H1 (cell line): Measurements from ENCODE around the gene SLIT3. TPM values are rescaled to one million over a fixed set of nuclear protein-coding genes. Genes with fewer than 3 reads are reported as not detected.

Source experiments
- CTCF ChIA-PET: fragments of 300-600 bp; sonication (Branson Sonifier 250); formaldehyde crosslinking; loops from one replicate; lab custom pipeline; 2021; ENCODE audit not compliant: partially characterized antibody; lab: Charles Lee
- POLR2A ChIA-PET: fragments of 300-600 bp; sonication (Branson Sonifier 250); formaldehyde crosslinking; loops from one replicate; lab custom pipeline; 2021; ENCODE audit warnings: inconsistent platforms; ENCODE audit not compliant: partially characterized antibody; lab: Charles Lee
- DNase-seq, 2 experiments: peaks; one replicate each; pipeline versions ENCODE4 v3.0.0 to v3.0.0-alpha.2; 2010 to 2022; ENCODE audit warnings: low spot score in 2 of 2, low read depth in 1 of 2, mixed read lengths in 1 of 2
- FAIRE-seq: peaks from 2 replicates; lab custom pipeline; 2011; peaks lifted over from hg19 to GRCh38; lab: Jason Lieb, UNC
- H2AFZ ChIP-seq: 2 replicates; pipeline ENCODE4 v1.8.1; 2012; ENCODE audit warnings: low read length, inconsistent platforms
- H2AK5ac ChIP-seq: 2 replicates; pipeline ENCODE4 v1.6.1; 2013; ENCODE audit warnings: low read depth, low read length
- H2BK120ac ChIP-seq: replicated peaks from 2 replicates; pipeline ENCODE3; 2013; ENCODE audit warnings: low read depth, low read length, inconsistent platforms
- H2BK12ac ChIP-seq: 2 replicates; pipeline ENCODE4 v1.6.1; 2013; ENCODE audit warnings: low read depth, low read length
- H2BK15ac ChIP-seq: 2 replicates; pipeline ENCODE4 v1.6.1; 2013; ENCODE audit warnings: low read length
- H2BK20ac ChIP-seq: 2 replicates; pipeline ENCODE4 v1.6.1; 2013; ENCODE audit warnings: low read length
- H2BK5ac ChIP-seq: 2 replicates; pipeline ENCODE4 v1.6.1; 2013; ENCODE audit warnings: low read depth, low read length
- H3K14ac ChIP-seq: 2 replicates; pipeline ENCODE4 v1.6.1; 2013; ENCODE audit warnings: inconsistent platforms; ENCODE audit not compliant: insufficient read length
- H3K18ac ChIP-seq: 2 replicates; pipeline ENCODE4 v1.6.1; 2013; ENCODE audit warnings: low read length; ENCODE audit errors: extremely low read depth
- H3K23ac ChIP-seq: 2 replicates; pipeline ENCODE4 v1.6.1; 2013; ENCODE audit warnings: inconsistent platforms; ENCODE audit not compliant: insufficient read length
- H3K23me2 ChIP-seq: 2 replicates; pipeline ENCODE4 v1.6.1; 2013; ENCODE audit warnings: low read depth, low read length
- H3K27ac ChIP-seq: 2 replicates; pipeline ENCODE4 v1.6.1; 2011; ENCODE audit warnings: low read depth, low read length, inconsistent platforms
- H3K27me3 ChIP-seq, 4 experiments: replicated peaks in 1 of 4; 1 replicate in 1 of 4; 2 replicates in 3 of 4; pipeline versions ENCODE4 v1.6.1 to v1.8.1; 2011 to 2013; ENCODE audit warnings: low read length in 3 of 4, mild to moderate bottlenecking in 3 of 4, inconsistent platforms in 2 of 4, mixed read lengths in 2 of 4, moderate library complexity in 1 of 4; ENCODE audit not compliant: control insufficient read depth in 3 of 4, insufficient read depth in 3 of 4; ENCODE audit errors: extremely low read depth in 1 of 4
- H3K36me3 ChIP-seq, 4 experiments: 2 replicates each; pipeline versions ENCODE4 v1.6.1 to v1.8.1; 2011 to 2013; ENCODE audit warnings: mild to moderate bottlenecking in 4 of 4, low read length in 3 of 4, moderate library complexity in 2 of 4, control low read depth in 1 of 4, inconsistent platforms in 1 of 4; ENCODE audit not compliant: insufficient read depth in 4 of 4, control insufficient read depth in 2 of 4
- H3K4ac ChIP-seq: replicated peaks from 2 replicates; pipeline ENCODE3; 2013; ENCODE audit warnings: low read length, low read depth, mixed read lengths, inconsistent platforms; ENCODE audit not compliant: insufficient read length
- H3K4me1 ChIP-seq, 4 experiments: replicated peaks in 1 of 4; 1 replicate in 1 of 4; 2 replicates in 3 of 4; pipeline versions ENCODE4 v1.6.1 to v1.8.1; 2011 to 2013; ENCODE audit warnings: low read length in 3 of 4, inconsistent platforms in 2 of 4, mixed read lengths in 1 of 4; ENCODE audit not compliant: insufficient read depth in 4 of 4, control insufficient read depth in 3 of 4
- H3K4me2 ChIP-seq, 2 experiments: 2 replicates each; pipeline versions ENCODE4 v1.6.1 to v1.8.1; 2011 to 2013; ENCODE audit warnings: low read depth in 2 of 2, low read length in 2 of 2, control low read depth in 1 of 2, inconsistent platforms in 1 of 2, mild to moderate bottlenecking in 1 of 2; ENCODE audit not compliant: insufficient read depth in 1 of 2
- H3K4me3 ChIP-seq, 4 experiments: fragments of 200-600, 300-600 bp in 1 of 4; sonication (generic), shearing (Covaris generic), sonication (Bioruptor Twin) in 1 of 4; 2 replicates each; pipeline versions ENCODE4 v1.5.1 to v1.8.1; 2011 to 2016; ENCODE audit warnings: low read length in 4 of 4, low read depth in 3 of 4, control low read depth in 2 of 4, inconsistent platforms in 2 of 4, mild to moderate bottlenecking in 2 of 4, mixed read lengths in 1 of 4, moderate library complexity in 1 of 4; ENCODE audit not compliant: insufficient read depth in 2 of 4; ENCODE audit errors: extremely low read depth in 1 of 4
- H3K56ac ChIP-seq: replicated peaks from 2 replicates; pipeline ENCODE3; 2013; ENCODE audit warnings: low read depth, mild to moderate bottlenecking, mixed read lengths, low read length, inconsistent platforms; ENCODE audit not compliant: insufficient read length
- H3K79me1 ChIP-seq: 2 replicates; pipeline ENCODE4 v1.6.1; 2013; ENCODE audit warnings: low read depth, low read length, control low read depth
- H3K79me2 ChIP-seq, 2 experiments: 2 replicates each; pipeline versions ENCODE4 v1.6.1 to v1.8.1; 2012 to 2013; ENCODE audit warnings: low read length in 2 of 2, mild to moderate bottlenecking in 2 of 2, inconsistent platforms in 1 of 2; ENCODE audit not compliant: insufficient read depth in 2 of 2, control insufficient read depth in 1 of 2
- H3K9ac ChIP-seq, 4 experiments: replicated peaks in 1 of 4; 1 replicate in 1 of 4; 2 replicates in 3 of 4; pipeline versions ENCODE4 v1.6.1 to v1.8.1; 2011 to 2013; ENCODE audit warnings: low read depth in 3 of 4, low read length in 3 of 4, control low read depth in 2 of 4, mild to moderate bottlenecking in 2 of 4, moderate library complexity in 2 of 4, inconsistent platforms in 1 of 4; ENCODE audit errors: extremely low read depth in 1 of 4
- H3K9me3 ChIP-seq, 2 experiments: 2 replicates each; pipeline versions ENCODE4 v1.6.1 to v1.8.1; 2012 to 2013; ENCODE audit warnings: mild to moderate bottlenecking in 2 of 2, moderate library complexity in 2 of 2, control low read depth in 1 of 2, inconsistent platforms in 1 of 2, low read depth in 1 of 2, low read length in 1 of 2, mixed read lengths in 1 of 2; ENCODE audit not compliant: insufficient read depth in 2 of 2
- H4K20me1 ChIP-seq, 2 experiments: replicated peaks in 1 of 2; 2 replicates each; pipeline versions ENCODE3 to v1.8.1; 2011 to 2013; ENCODE audit warnings: inconsistent platforms in 2 of 2, low read length in 2 of 2, mild to moderate bottlenecking in 1 of 2; ENCODE audit not compliant: insufficient read depth in 2 of 2, control insufficient read depth in 1 of 2
- H4K5ac ChIP-seq: 2 replicates; pipeline ENCODE4 v1.6.1; 2013; ENCODE audit warnings: low read length, low read depth, mixed read lengths, inconsistent platforms; ENCODE audit not compliant: insufficient read length
- H4K8ac ChIP-seq: 2 replicates; pipeline ENCODE4 v1.8.0; 2013; ENCODE audit warnings: mild to moderate bottlenecking, moderate library complexity, low read length, inconsistent platforms; ENCODE audit not compliant: insufficient read depth; ENCODE audit errors: extremely low read depth
- H4K91ac ChIP-seq: replicated peaks from 2 replicates; pipeline ENCODE3; 2013; ENCODE audit warnings: low read length, mixed read lengths, inconsistent platforms; ENCODE audit not compliant: insufficient read length
- EZH2 ChIP-seq: fragments of 200-600 bp; sonication (generic); IDR thresholded peaks from 2 replicates; pipeline ENCODE4 v1.7.1; 2012; ENCODE audit warnings: low read depth, mild to moderate bottlenecking, moderate library complexity, low read length, inconsistent platforms; ENCODE audit not compliant: severe bottlenecking
- KDM4A ChIP-seq: IDR thresholded peaks from one replicate; pipeline ENCODE4 v1.7.1; 2012; ENCODE audit warnings: low read depth, mild to moderate bottlenecking, moderate library complexity, low read length, inconsistent platforms; ENCODE audit not compliant: severe bottlenecking
- NANOG ChIP-seq: IDR thresholded peaks from 2 replicates; pipeline ENCODE4 v1.6.1; 2011; ENCODE audit warnings: low read length, low read depth, mild to moderate bottlenecking, inconsistent platforms; ENCODE audit not compliant: insufficient read depth, poor library complexity, severe bottlenecking
- NRF1 ChIP-seq: IDR thresholded peaks from 2 replicates; pipeline ENCODE4 v1.6.1; 2011; ENCODE audit warnings: mild to moderate bottlenecking, low read depth, low read length, improper control_type of control experiment
- POU5F1 ChIP-seq: IDR thresholded peaks from 2 replicates; pipeline ENCODE4 v1.6.1; 2011; ENCODE audit warnings: low read depth, mild to moderate bottlenecking, low read length, moderate library complexity
- RAD21 ChIP-seq, 2 experiments: IDR thresholded peaks in 1 of 2; conservative IDR thresholded peaks in 1 of 2; 2 replicates each; pipeline ENCODE4 v1.6.1; 2011; ENCODE audit warnings: low read depth in 2 of 2, low read length in 2 of 2, improper control_type of control experiment in 1 of 2, inconsistent platforms in 1 of 2, mild to moderate bottlenecking in 1 of 2, moderate library complexity in 1 of 2
- SIRT6 ChIP-seq: IDR thresholded peaks from one replicate; pipeline ENCODE4 v1.7.1; 2012; ENCODE audit warnings: low read length, inconsistent platforms
- SP2 ChIP-seq: IDR thresholded peaks from 2 replicates; pipeline ENCODE4 v1.6.1; 2012; ENCODE audit warnings: mild to moderate bottlenecking, low read length, inconsistent platforms
- SRF ChIP-seq: IDR thresholded peaks from 2 replicates; pipeline ENCODE4 v1.6.1; 2011; ENCODE audit warnings: mild to moderate bottlenecking, low read depth, low read length, moderate library complexity
- TEAD4 ChIP-seq: IDR thresholded peaks from 2 replicates; pipeline ENCODE4 v1.6.1; 2012; ENCODE audit warnings: low read depth, low read length, inconsistent platforms, mixed read lengths
- YY1 ChIP-seq: IDR thresholded peaks from 2 replicates; pipeline ENCODE4 v1.6.1; 2011; ENCODE audit warnings: low read depth, mild to moderate bottlenecking, low read length
- WGBS, 2 experiments: shearing (Covaris generic) in 1 of 2; methylation state at CpG; one replicate each; pipeline versions ENCODE4 v1.1.6 to v1.1.7; 2013 to 2015; ENCODE audit warnings: low lambda C conversion rate in 2 of 2, mixed read lengths in 2 of 2, inconsistent platforms in 1 of 2, low coverage in 1 of 2, missing lambda C conversion rate in 1 of 2; ENCODE audit not compliant: insufficient replicate concordance in 2 of 2, insufficient coverage in 1 of 2, insufficient read length in 1 of 2; ENCODE audit errors: extremely low coverage in 1 of 2, missing lambda C conversion rate in 1 of 2; 5-methylcytosine and 5-hydroxymethylcytosine counted together
- polyA plus RNA-seq, 7 experiments: library from polyadenylated mRNA; depleted of rRNA in 3 of 7; stranded (reverse) in 5 of 7; unstranded in 2 of 7; fragments of >200 nt in 5 of 7; fragments of 200-250 nt in 2 of 7; gene quantifications; 1 replicate in 5 of 7; 2 replicates in 1 of 7; 4 replicates in 1 of 7; pipeline versions ENCODE4 v1.2.1 to v1.2.3, GENCODE V29; 2011 to 2013; ENCODE audit warnings: missing spikeins in 2 of 7, mixed read lengths in 2 of 7
- total RNA-seq: library from RNA; stranded (reverse); fragmentation: NEBNext Ultra II Directional; extraction: Animal tissue kit (Norgen Biotek cat#: 25700); gene quantifications from 2 replicates; pipeline ENCODE4 v1.2.1, GENCODE V29; 2021
- TF ChIP-seq, protein P1 (sequence below): IDR thresholded peaks from 2 replicates; pipeline ENCODE4 v1.6.1; 2011; ENCODE audit warnings: low read depth, mild to moderate bottlenecking, low read length; ENCODE audit not compliant: insufficient read depth

Gene SLIT3
- total and polyA plus RNA-seq, 2 of the 8 experiments (the other 6 are each of a cell fraction or from before 2014, with no cell fraction given) = 1.1 to 1.2 TPM

DNA sequence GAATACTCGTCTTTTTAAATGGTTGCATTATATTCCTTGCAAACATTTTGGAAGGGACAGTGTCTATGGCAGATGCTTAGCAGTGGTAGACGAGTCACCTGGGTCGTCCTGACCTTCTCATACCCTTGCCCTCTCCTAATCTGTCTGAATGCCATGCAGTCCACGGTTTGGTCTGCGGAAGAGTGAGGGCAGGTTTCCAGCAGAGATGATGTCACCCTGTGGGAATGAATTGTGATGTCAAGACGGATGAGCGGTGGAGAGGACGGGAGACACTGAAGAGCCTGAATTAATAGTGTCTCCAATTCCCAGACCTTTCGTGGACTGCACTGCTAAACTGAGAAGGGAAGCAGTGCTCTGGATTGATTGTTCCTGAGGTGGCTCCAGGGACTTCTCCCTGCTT, 392.7 kb downstream of the SLIT3 start:
- ChIA-PET POLR2A (no interaction called here), CTCF (interaction anchor here (1.7 kb wide), 1 partner anchor 39 kb away, joined by 5 read pairs; no protein-coding TSS in a partner anchor)
- Histone ChIP-seq H3K9me3 (no peaks in the 10 kb centered on the region), H4K8ac (no peak overlapping the region), H3K4me3 (no peak overlapping the region), H3K56ac (no peak overlapping the region), H2BK5ac (no peak overlapping the region), H2AFZ (no peak overlapping the region), H3K79me1 (no peaks in the 10 kb centered on the region), H3K27ac (no peak overlapping the region), H4K5ac (no peak overlapping the region), H3K27me3 (no peaks in the 10 kb centered on the region; a peak in 1 of 7 replicates), H3K23me2 (no peaks in the 10 kb centered on the region), H3K14ac (no peak overlapping the region), H3K36me3 (no peaks in the 10 kb centered on the region), H2BK12ac (no peak overlapping the region), H3K4ac (no peak overlapping the region), H2BK120ac (no peak overlapping the region), H3K23ac (no peak overlapping the region), H3K9ac (no peak overlapping the region), H3K4me2 (no peak overlapping the region), H2BK20ac (no peak overlapping the region), H2BK15ac (no peak overlapping the region), H4K91ac (no peak overlapping the region), H4K20me1 (no peaks in the 10 kb centered on the region), H3K79me2 (no peaks in the 10 kb centered on the region), H3K4me1 (no peaks in the 10 kb centered on the region), H2AK5ac (no peak overlapping the region), H3K18ac (no peak overlapping the region)
- FAIRE-seq (no peak), DNase-seq (no peak)
- 83% methylated on average over 9 of the region's 9 CpGs; no CpG with 5 or more reads in 1 of the 2 experiments for WGBS, 2 experiments
- no peak for TF ChIP-seq NRF1
- TF ChIP-seq YY1 = no peak
- no peak for TF ChIP-seq TEAD4
- no peak for TF ChIP-seq RAD21 (IDR thresholded peaks at IDR 0.05 in 1 of 2, conservative IDR thresholded peaks at IDR 0.05 in 1 of 2; ENCODE audit: low read depth in 2 of 2, low read length in 2 of 2)
- TF ChIP-seq KDM4A = no peak
- no peak for TF ChIP-seq SRF
- TF ChIP-seq POU5F1 = no peak
- TF ChIP-seq SIRT6 = no peak
- no peak for TF ChIP-seq NANOG
- no peak for TF ChIP-seq EZH2
- TF ChIP-seq, protein P1, sequence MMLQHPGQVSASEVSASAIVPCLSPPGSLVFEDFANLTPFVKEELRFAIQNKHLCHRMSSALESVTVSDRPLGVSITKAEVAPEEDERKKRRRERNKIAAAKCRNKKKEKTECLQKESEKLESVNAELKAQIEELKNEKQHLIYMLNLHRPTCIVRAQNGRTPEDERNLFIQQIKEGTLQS = no peak
- TF ChIP-seq SP2 = no peak
